HuH-7 (cell line): Measurements from ENCODE around the gene TSPAN11.
"Not testable (repeated sequence)": the region's sequence is repeated elsewhere in the genome, so short reads cannot be mapped to it uniquely, and the experiment has no call there.

Experiments used
- DNase-seq: peaks from one replicate; pipeline ENCODE4 v3.0.0; 2011; ENCODE audit warnings: low spot score

The TSPAN11 gene

GRCh38 chr12:31019976-31020375 lies 93.4 kb downstream of the TSPAN11 start:
- DNase-seq = no peak

- no peak for DNase-seq
These were observed 94.0 kb downstream of the TSPAN11 start for GRCh38 chr12:31020385-31021166.

DNA sequence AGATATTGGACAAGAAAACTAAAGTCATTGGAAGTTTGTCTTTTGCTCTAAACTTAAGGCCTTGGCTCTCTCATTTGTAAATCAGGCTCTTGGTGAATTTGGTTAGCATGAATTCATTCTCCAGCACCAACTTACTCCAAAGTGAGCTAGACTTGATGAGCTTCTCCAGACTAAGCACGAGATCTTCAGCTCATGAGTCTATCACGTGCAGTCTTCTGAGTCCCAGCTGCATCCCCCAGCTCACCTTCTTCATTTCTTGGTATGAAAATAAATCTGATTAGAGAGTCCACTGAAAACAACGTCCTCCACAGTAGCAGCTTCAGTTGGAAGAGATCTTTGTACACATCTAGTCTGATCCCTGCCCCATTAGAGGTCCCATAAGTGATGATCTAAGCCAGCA lies 94.6 kb downstream of the TSPAN11 start:
- no peak for DNase-seq

GRCh38 chr12:31021809-31022494 lies 95.4 kb downstream of the TSPAN11 start:
- no peak for DNase-seq

DNA sequence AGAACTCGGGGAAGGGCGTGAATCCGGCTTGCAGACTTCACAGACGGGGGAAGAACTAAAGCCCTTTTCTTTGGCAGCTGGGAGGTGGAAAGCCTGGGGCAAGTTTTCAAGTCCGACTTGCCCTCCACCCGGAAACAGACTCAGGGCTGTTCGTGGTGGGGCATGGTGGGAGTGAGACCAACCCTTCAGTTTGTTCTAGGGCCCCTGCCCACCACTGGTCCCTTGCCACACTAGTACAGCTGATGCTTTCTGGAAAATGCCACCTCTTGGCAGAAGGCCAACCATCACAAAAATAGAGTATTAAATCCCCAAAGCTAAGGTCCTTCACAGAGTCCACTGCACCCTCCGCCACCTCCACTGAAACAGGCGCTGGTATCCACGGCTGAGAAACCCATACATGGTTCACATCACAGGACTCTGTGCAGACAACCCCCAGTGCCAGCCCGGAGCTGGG lies 96.8 kb downstream of the TSPAN11 start:
- no peak for DNase-seq

DNA sequence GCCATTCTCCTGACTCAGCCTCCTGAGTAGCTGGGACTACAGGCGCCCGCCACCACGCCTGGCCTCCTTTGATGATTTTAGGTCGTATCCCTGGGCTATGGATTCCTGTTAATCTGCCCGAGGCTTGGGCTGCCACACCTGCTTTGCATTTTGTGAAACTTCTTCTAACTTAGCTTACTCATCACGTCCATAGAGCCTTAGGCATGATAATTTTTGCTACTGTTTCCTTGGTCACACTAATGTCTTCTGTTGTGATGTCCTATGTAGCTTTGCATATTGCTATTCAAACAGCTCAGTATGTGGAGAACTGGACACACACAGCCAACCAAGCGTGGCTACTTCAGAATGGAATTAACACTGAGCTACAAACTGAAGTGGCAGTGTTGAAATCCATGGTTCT lies 99.7 kb downstream of the TSPAN11 start:
- DNase-seq = no peak

DNA sequence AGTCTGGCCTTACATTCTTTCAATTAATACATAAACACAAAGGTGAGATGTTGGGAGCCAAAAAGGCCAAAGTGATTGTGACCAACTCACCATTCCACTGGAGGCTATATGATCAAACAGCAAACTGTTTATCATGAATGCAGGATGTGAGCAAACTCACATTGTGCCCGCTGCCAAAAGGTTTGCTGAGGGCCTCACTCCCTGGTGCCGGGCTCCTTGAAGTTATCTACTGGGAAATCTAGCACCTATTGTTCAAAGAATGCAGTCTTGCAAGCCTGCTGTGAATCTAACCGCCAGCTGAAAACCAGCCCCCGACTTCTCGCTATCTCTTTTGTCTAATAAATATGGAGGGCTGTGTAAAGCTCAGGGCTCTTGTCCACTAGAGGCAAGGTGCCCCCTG lies 100.5 kb downstream of the TSPAN11 start:
- not testable (repeated sequence) for DNase-seq

- DNase-seq = no peak
These were observed 102.9 kb downstream of the TSPAN11 start for GRCh38 chr12:31029468-31029867.

DNA sequence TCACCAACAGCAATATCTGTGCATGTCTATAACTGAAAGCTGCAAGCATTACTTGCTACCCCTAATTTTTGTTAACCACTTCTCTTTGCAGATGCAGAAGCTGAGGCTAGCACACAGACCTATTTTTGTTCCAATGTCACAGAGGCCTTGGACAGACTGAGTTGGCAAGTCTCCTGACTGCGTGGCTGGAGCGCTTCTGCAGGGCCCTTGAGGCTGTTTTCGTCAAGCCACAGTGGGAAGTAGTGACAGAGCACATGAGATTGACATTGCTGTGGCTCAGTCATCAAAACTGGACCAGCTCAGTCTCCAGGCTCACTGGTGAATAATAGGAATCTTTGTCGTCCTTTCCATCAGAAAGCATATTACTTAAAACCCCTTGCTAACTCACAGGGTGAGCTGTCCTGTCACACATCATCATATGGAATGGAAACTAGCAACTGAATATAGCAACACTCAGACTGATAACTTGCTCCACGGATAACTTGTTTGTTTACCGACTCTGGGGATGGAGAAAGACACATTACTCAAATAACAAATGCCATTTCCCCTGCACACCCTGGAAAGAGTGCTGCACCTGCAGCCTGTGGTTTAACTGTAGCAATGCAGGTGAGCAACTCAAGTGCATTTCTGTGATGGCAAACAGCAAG lies 103.5 kb downstream of the TSPAN11 start:
- DNase-seq = no peak

DNA sequence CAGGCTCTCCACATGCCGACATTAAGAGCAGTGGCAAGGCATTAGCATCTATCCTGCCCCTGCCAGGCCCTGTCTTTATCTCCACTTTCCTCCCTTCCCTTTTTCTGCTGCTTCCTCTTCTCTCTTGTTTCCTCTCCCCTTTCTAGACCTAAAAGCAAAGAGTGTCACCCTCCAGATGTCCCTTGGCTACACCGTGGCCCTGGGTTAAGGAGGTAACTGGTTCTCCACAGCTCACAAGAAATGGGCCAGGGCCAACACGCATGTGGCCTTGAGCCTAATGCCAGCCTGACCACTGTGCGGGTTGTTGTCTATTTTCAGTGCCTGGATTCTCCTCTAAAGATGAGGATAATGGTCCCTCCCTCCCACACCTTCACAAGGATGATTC lies 105.4 kb downstream of the TSPAN11 start:
- DNase-seq = no peak

DNA sequence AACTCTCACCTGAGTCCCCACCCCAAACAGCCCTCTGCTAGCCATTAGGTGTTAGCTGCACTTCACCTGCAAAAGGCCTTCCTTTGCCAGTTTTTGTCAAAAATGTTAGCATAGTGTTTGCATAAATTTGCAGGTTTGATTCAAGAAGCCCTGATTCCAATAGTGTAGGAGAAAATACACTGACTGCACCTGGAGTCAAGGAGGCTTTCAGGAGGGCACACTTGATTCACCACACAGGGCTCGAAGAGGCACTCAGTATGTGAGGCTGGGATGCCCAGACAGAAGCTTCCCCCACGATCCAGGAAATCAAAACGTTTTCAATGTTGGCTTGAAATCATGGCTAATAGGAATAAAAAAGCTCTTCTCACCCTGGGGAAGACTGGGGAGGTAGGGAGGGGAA lies 106.6 kb downstream of the TSPAN11 start:
- DNase-seq = no peak

- DNase-seq = no peak
These were observed 107.1 kb downstream of the TSPAN11 start for GRCh38 chr12:31033681-31034080.

GRCh38 chr12:31034372-31034771 lies 107.8 kb downstream of the TSPAN11 start:
- DNase-seq = no peak

DNA sequence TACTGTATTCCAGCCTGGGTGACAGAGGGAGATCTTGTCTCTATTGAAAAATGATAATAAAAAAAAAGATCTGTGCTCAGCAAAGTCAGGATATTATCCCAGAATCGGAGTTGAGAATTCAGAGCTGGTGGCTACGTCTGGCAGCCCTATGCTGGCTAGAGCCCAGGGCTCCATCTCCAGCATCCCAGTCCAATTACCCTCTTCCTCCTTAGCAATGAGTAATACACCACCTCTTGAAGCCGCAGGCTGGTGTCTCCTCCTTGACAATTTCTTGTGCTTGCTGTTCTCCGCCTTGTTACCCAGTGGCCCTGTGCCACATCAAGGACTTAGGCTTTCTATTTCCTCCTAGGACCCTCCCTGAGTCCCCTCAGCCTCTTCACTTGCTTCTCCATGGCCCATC lies 108.7 kb downstream of the TSPAN11 start:
- DNase-seq = no peak

DNA sequence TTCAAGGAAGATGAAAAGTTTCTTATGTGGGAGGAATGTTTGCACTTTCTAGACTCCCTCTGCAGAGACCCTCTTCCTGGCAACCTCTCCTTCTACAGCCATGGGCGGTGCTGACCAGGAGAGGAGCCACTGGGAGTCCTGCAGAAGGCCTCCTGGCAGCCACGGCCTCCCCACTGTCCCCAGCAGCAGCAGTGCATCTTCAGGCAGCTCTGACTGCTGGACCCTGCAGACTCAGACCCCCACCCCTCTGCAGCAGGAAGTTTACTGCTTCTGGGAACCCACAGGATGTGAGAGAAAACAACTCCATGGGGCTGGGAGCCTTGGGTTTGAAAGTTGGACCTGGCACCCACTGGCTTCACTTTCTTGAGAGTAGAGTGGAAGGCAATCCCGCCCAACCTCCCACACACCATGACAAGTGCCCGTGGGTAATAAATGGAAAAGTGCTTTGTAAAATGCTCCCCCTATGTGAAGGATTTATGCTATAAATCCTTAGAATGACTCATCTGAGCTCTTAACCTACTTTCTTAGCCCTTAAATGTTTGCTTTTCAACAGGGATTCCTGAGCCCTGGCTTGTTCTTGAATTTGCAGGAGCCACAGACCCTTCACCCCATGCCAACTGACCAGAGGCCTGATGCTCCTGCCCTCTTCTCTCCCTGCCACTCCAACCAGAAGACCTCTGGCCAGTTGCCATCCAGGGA lies 109.6 kb downstream of the TSPAN11 start:
- no peak for DNase-seq

GRCh38 chr12:31037028-31037427 lies 110.5 kb downstream of the TSPAN11 start:
- DNase-seq = no peak

DNA sequence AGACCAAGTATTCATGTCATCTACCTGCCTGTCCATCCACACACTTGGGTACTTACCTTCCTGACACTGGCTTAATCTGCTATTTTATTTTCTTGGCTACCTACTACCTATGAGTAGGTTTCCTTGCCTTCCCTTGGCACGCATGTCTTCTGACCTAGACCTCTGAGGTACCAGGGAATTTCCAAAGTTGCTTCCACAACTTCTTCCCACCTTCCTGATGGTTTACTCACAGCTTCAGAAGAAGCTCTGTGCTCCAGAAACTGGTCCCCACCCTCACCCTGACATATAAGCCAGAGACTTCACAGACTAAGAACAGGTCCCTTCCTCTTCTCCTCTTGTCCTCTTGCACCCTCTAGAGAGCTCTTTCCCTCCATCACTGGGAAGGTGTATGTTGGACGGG lies 111.4 kb downstream of the TSPAN11 start:
- DNase-seq = no peak

DNA sequence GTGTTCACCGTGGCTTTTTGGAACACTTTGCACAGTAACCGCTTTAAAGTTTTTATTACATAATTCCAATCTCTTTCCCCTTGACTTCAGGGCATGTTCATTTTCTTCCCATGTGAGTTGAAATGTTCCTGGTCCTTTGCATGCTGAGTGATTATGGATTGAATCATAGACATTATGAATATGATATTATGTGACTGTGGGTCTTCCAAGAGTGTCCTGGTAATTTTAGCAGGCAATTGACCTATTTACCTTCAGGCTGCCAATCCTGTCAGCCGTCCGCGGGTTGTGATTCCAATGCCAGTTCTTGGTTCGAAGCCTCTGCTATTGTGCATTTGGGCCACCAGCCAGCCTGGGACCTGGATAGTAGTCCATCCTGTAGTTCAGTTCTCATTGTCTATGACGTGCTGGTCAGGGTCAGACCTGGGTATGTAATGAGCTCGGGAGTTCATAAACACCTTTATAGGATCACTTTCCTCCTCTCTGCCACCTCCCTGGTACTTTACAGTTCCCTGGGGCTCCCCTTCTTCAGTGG lies 114.6 kb downstream of the TSPAN11 start:
- no peak for DNase-seq
